HG02852 (cell line): ENCODE data around the gene TSHZ2.
"Not testable (repeated sequence)": the region's sequence is repeated elsewhere in the genome, so short reads cannot be mapped to it uniquely, and the experiment has no call there.

ENCODE experiments used
- ATAC-seq: cut with Tn5 transposase; IDR thresholded peaks from one replicate; pipeline ENCODE4 v1.9.1; 2021; ENCODE audit warnings: mild to moderate bottlenecking, moderate library complexity; ENCODE audit not compliant: unreplicated experiment

Gene TSHZ2

GRCh38 chr20:53399083-53399482 is 426.9 kb downstream of the TSHZ2 start:
- no peak for ATAC-seq

- ATAC-seq, result no peak
These were observed 427.6 kb downstream of the TSHZ2 start for GRCh38 chr20:53399592-53400335.

GRCh38 chr20:53402233-53403005 is 430.3 kb downstream of the TSHZ2 start:
- no peak for ATAC-seq

DNA sequence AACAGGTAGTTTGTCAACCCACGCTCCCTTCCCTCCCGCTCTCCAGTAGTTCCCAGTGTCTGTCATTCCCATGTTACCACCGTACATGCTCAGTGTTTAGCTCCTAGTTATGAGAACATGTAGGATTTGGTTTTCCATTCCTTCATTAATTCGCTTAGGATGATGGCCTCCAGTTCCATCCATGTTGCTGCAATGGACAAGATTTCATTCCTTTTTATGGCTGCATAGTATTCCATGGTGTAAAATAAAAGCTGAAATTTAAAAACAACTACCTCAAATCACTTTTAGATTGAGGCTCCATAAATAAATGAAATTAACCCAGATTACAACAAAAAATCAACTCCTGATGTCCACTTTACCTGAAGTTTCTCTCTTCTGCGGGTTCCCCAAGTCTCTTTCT is 430.9 kb downstream of the TSHZ2 start:
- no peak for ATAC-seq

DNA sequence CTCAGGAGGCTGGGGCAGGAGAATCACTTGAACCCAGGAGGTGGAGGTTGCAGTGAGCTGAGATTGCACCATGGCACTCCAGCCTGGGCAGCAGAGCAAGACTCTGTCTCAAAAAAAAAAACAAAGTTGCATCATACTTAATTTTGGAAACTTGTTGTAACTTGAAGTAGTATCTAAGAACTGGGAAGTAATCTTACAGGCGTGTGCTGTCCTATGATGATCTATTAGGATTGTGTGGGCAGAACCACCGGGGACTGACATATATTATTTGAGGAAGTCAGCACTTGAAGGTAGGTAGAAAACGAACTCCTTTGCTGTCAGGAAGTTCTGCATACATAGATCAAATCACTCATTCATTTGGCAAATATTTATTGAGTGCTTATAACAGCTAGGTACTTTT is 433.0 kb downstream of the TSHZ2 start:
- no peak for ATAC-seq

- ATAC-seq, result no peak
These were observed 434.4 kb downstream of the TSHZ2 start for GRCh38 chr20:53406580-53406979.

DNA sequence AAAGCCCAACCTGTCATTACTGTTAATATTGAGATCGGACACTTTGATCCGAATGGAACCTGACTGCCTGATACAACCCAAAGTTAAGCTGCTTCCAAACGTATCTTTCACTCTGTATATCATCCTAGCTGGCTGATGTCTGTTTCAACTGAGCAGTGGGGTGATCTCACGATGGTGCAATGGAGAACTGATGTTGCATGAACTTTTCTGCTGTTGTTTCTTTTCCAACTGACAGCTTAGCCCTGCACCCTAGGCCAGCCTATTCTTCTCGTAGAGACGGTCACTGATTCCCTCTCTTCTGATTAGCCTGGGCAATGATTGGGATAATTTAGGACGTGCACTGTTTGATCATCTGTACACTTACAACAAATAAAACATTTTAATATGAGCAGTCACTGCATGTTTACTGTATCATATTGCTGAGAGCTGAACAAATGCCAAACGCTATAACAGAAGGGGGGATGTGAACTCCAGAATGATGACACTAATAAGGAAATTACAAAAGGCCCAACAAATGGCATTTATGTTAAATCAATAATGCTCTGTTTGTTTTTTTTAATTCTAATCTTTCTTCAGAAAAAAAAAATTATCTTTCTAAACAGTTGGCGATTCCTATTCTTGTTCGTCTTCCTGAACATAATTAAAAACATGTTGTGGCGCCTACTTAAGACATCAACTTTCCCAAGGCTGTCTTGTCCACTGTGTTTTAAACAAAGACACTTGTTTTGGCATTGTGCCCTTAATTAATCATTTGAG is 436.7 kb downstream of the TSHZ2 start:
- ATAC-seq, result no peak

GRCh38 chr20:53409447-53409717 is 437.2 kb downstream of the TSHZ2 start:
- no peak for ATAC-seq

DNA sequence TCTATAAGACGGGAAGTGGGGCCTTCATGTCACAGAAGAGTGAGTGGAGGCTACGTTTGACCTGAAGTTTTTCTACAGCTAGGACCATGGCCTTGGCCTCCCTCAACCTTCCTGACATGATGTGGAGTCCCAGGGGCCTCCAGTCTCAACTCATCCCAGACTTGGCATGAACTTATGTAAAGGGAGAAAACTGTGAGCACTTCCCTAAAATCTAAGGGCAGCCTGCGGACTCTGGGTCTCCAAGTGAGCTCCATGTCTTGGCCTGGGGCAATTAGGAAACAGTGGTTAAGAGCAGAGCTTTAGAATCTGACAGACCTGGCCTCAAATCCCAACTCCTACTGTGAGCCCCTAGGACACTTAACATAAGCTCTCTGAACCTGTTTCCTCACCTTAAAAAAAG is 439.0 kb downstream of the TSHZ2 start:
- ATAC-seq, result no peak

DNA sequence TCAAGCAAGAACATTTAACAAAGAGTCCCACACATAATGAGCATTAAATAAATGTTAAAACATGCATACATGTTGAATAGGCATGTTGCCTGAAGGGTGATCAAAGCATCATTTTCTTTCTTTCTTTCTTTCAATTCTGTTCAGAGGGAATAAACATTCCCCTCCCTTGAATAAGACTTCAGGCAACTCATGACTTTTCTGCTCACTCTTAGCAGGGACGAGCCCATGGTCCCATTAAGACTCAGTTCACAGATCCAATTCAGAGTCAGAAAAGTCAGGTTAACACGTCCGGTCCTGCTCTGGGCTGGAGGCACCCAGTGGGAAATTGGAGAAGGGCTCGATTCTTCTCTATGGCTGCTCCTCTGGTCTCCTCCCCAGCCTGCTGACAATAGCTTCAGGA is 439.7 kb downstream of the TSHZ2 start:
- no peak for ATAC-seq

- no peak for ATAC-seq
These were observed 440.5 kb downstream of the TSHZ2 start for GRCh38 chr20:53412577-53413185.

DNA sequence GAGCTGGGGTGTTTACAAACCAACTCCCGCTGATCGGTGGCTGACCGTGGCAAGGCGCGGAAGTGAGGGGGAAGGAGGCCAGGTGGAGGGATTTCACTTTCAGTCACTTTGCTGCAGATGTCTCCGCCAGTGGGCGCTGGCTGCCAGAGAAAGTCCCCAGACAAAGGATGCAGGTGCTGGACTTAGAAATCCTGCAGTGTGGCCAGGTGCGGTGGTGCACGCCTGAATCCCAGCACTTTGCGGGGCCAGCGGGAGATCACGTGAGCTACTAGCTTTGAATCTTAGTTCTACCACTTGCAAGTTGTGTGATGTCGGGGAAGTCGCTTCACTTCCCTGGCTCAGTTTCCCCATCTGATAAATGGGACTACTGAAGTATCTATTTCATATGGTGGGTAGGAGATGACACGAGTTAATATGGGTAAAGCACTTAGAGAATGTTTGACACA is 441.1 kb downstream of the TSHZ2 start:
- ATAC-seq, result peak; percentile 92

- ATAC-seq, result not testable (repeated sequence)
These were observed 441.7 kb downstream of the TSHZ2 start for GRCh38 chr20:53413845-53414244.

DNA sequence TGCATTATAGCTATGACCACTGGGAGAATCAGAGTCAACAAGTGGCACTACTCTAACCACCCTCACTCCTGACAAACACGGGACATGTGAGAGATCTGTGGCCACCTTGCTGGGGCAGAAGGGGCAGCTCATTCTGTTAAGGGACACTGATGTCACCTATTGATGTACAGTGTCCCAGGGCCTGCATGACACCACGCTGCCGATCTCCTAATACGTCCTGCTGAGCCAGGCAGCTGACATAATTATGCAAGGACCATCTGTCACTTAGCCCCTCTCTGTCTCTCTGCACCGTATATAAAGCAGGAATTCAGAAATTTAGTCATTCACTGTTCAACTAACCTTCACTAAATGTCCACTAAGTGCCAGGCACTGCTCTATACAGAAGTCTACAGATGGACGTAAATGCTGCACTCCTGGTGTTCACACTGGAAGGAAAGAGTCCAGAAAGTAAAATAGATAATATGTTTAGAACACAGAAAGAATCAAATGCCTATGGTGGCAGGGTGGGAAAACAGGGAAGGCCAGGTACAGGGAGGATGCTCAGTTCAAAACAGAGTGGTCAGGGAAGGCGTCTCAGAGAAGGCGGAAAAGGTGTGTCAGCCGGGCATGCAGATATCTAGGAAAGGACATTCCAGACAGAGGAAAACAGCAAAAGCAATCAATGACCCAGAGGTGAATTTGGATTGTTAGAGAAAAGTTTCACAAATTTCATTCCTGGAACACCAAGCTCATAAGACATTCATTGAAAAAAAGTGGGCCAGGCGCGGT is 447.7 kb downstream of the TSHZ2 start:
- no peak for ATAC-seq

- no peak for ATAC-seq
These were observed 449.2 kb downstream of the TSHZ2 start for GRCh38 chr20:53421343-53421742.

GRCh38 chr20:53422039-53422438 is 449.9 kb downstream of the TSHZ2 start:
- ATAC-seq, result no peak

DNA sequence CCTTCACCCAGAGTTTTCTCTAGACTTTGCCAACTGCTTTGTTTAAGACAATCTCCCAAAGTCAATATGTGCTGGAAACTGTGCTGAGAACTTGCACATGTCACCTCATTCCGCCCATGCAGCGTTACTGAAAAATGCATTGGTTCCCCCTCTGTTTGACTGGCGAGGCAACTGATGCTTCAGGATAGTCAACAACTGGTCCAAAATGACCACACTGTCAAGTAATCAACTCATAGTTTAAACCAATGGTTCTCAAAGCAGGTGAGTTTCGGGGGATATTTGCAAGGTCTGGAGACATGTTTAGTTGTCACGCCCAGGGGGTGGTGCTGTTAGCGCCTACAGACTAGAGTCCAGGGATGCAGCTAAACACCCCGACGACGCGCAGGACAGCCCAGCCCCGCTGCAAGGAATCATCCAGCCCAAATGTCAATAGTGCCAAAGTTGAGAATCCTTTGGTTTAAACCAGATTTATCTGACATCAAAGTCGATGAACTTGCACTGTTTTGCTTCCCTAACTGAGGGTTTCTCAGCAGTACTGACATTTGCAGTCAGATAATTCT is 451.5 kb downstream of the TSHZ2 start:
- ATAC-seq, result no peak

DNA sequence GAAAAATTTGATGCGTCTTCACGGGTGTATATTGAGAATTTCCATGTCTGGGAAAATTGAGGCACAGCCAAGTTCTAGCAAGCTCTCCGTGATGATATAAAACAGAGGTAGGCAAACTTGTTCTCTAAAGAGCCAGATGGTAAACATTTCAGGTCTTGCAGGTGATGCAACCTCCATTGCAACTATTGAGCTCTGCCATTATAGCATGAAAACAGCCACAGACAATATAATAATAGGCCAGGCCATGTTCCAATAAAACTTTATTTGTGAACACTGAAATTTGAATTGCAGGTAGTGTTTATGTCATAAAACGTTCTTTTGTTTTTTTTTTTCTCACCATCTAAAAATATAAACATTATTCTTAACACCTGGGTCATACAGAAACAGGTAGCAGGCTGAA is 453.3 kb downstream of the TSHZ2 start:
- ATAC-seq, result no peak

- no peak for ATAC-seq
These were observed 453.8 kb downstream of the TSHZ2 start for GRCh38 chr20:53425941-53426340.

DNA sequence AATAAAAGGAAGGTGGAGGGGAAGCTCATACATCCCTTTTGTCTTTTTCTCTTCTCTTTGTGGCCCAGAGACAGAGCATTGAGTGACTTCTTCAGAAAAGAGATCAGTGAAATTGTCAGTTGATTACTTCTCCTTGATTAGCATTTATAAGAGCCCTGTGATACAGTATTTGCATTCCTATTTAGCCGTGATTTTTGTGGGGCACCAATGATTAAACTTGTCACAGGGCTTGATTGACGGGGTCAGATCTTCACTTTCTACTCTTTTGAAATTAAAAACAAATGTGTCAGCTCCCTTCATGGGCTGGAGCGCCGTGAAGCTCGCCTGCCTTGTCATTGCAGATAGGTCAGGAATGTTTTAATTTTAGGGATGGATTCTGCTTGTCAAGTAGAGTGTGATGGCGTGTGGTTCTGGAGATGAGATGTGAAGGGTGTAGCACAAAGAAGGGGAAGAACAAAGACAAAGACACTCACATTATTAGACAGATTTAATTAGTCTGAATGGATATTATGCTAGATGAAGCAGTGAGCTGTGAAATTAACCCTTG is 454.7 kb downstream of the TSHZ2 start:
- no peak for ATAC-seq
